Measurements from ENCODE around the gene MEGF8.

DNA sequence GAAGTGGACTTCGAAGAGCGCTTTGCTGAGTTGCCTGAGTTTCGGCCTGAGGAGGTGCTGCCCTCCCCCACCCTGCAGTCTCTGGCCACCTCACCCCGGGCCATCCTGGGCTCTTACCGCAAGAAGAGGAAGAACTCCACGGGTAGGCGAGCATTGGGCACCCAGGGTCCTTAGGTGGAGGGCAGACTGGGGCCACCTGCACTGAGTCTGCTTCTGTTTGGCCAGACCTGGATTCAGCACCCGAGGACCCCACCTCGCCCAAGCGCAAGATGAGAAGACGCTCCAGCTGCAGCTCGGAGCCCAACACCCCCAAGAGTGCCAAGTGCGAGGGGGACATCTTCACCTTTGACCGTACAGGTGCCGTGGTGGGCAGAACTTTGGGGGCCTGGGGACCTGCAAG, 31.5 kb upstream of the MEGF8 start:
- TF ChIP-seq POLR2AphosphoS5 (IDR thresholded peaks at IDR 0.05; ENCODE audit: low read depth, low read length) = no peak
- TF ChIP-seq REST (IDR thresholded peaks at IDR 0.05; ENCODE audit: insufficient read depth in 1 of 2, low read depth in 2 of 2, low read length in 2 of 2) = no peak
- no peak for TF ChIP-seq SIN3A (IDR thresholded peaks at IDR 0.05; ENCODE audit: borderline replicate concordance, insufficient read depth, low read length)

Data from PFSK-1 (cell line).